HG02588 (cell line): ENCODE data around the gene RHBG.

Experiments
- ATAC-seq: cut with Tn5 transposase; IDR thresholded peaks from one replicate; pipeline ENCODE4 v1.9.1; 2021; ENCODE audit warnings: mild to moderate bottlenecking, moderate library complexity; ENCODE audit not compliant: unreplicated experiment

The RHBG gene

DNA sequence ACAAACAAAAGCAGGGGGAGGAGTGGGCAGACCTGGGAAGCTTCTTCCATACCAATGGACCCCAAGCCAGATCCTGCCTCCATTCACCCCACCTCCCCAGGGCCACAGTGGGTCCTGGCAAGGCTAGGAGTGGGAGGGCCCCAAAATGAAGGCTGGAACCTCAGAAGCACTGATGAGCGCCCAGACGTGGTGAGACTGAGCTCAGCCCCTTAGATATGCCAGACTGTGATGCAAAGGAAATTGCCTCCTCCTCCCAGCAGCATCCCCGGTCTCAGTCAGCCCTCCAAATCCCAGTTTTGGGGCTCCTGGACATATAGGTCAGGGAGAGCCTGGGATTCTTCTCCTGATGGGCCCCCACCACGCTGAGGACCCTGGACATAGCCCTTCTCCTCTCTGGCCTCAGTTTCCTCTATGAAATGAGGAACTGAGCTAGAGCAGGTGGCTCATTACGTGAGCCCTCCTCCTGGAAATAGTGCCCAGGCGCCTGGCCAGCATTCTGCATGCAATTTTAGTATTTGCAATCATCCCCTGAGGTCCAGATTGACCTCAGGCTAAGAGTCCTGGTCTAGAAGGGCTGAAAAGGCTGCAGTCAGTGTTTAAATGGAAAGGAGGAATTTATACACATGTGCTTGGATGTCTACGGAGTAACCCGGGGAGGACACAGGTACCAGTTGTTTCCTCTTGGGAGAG lies 33.5 kb downstream of the RHBG start:
- no peak for ATAC-seq

DNA sequence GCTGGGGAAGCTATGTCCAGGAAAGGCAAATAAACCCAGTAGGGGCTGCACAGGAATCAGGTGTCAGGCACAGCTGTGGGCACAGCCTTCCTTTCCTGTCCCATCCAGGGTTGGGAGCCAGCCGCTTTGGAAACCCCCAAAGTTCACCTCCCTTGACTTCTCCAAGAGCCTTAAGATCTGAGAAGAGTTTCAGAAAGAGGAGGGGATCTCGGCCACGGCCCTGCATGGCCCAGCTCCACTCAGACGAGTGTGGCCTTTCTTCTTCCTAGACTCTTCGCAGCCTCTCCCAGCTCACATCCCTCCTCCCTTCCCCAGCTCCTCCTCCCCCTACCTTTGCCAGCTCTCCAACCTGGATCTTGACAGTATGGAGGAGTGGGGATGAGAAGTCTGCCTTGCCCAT lies 36.7 kb downstream of the RHBG start:
- ATAC-seq = no peak

DNA sequence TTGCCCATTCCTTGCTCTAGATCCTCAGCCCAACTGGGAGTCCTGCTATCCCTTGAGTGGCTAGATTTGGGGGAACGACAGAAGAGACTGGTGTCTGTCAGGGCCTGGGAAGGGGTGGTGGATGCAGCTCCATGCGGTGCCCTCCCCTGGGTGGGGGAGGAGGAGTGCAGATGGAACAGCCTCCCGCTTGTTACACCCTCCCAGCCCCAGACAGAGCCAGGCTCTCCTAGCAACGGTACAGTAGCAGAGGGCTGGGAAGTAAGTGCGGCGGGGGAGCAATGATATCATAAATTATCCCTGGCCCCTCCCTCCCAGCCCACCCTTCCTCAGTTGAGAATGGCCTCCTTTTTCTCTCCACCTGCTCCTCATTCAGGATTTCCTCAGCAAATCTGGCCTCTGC lies 37.2 kb downstream of the RHBG start:
- no peak for ATAC-seq

DNA sequence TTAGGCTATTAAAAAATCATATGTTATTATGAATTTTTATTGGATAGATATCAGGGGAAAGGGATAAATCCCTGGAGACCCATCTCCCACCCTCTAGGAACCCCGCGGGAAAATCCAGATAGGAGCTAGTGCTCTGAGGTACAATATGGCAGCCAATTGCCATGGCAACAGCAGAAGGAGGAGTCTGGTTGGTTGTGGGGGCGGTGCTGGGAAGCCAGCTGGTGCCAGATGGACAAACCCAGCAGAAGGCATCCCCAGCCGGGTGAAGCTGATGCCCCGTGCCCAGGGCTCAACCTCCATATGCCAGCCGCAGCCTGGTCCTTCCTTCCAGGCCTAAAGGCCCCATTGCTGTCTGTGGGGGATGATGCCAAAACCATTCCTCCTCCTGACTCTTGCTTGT lies 38.3 kb downstream of the RHBG start:
- no peak for ATAC-seq

DNA sequence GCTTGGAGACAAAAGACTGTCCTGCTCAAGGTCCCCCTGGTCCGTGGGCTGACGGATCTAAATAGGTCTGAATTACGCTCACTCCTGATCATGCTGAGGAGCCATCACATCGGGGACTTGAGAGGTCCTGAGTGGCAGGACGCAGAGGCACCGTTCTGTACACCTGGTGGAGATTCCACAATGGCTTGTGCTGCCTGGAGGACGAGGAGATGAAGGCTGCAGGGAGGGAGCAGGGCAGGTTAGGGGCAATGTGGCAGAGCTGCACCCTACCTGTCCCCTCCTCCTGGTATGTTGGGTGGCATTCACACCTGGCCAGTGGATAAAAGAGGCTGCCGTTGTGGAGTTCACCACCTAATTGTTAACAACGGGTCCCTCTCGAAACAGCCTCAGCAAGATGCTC lies 38.7 kb downstream of the RHBG start:
- no peak for ATAC-seq

DNA sequence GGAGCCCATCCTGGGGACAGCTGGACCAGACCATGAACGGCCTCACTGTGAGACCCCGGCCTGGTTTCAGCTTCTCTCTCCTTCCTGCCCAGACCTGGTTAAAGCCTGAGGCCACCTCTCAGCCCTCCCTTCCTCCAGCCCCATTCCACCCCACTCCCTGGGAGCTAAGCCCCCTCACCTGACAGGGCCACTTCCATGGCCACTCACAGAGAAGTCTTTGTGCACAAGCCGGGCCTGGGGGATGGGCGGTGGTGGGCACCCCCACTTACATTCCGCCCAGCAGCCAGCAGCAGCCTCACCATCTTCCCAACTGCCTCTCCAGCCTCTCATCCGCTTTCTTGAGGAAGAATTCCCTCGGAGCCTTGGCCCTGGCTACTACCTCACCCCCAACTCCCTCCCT lies 40.4 kb downstream of the RHBG start:
- no peak for ATAC-seq

DNA sequence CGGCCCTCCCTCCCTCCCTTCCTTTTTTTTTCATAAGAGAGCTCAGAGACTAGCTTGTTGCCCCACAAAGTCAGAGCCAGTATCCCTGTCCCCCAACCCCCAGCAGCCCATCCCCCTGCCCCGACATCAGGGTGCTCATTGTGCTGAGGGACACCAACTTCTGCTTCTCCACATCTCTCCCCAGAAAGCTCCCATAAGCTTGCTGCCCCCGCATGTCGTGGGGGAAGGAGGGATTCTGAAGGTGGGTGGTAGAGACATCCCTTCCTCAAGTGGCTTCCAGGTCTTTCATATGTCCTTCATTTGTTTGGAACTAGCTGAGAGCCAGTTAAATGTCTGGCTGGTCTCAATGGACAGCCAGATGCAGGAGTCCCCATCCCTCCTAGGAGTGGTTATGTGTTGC lies 41.2 kb downstream of the RHBG start:
- no peak for ATAC-seq

DNA sequence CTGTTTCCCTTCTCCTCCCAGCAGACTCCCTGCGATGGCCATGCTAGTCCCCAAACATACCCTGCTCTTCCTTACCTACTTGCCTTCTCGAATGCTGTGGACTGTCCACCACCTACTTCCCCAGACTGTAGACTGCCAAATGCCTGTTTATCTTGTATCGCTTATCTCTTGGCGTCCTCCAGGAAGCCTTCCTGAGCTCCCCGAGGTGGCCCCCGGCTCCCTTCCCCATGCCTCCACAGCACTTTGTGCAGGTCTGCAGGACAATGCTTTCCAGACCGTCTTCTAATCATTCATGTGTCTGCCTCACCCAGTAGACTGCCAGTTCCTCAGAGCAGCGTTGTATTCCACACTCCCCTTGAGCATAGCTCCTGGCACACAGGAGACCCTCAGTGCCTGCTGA lies 41.7 kb downstream of the RHBG start:
- ATAC-seq = no peak

DNA sequence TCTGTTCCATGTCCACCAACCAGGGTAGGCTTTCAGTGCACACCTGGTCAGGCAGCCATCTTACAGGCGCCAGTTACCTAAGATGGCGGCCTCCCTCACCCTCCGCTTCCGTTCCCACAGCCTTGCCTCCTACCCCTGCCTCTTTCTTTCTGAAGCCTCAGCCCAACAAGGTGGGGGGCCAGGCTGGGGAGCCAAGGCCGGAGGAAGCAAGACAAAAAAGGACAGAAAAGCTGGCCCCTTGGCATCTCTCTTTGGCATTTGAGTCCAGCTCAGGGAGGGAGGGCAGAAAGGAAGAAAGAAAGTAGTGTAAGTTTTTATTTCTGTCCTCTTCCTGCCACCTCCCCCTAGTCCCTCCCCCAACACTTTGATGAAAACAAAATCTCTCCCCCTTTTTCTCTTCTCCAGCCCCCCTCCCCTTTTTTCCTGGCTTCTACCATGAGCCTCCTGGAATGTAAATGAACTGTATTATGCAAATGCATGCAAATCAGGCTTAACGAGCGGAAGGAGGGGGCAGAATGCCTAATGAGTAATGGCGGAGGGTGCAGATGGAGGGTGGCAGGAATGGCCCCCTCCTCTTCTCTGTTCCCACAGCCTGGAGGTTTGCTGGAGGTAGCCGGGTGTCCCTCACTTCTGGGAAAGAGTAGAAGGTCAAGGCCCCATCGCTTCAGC lies 43.8 kb downstream of the RHBG start:
- no peak for ATAC-seq

DNA sequence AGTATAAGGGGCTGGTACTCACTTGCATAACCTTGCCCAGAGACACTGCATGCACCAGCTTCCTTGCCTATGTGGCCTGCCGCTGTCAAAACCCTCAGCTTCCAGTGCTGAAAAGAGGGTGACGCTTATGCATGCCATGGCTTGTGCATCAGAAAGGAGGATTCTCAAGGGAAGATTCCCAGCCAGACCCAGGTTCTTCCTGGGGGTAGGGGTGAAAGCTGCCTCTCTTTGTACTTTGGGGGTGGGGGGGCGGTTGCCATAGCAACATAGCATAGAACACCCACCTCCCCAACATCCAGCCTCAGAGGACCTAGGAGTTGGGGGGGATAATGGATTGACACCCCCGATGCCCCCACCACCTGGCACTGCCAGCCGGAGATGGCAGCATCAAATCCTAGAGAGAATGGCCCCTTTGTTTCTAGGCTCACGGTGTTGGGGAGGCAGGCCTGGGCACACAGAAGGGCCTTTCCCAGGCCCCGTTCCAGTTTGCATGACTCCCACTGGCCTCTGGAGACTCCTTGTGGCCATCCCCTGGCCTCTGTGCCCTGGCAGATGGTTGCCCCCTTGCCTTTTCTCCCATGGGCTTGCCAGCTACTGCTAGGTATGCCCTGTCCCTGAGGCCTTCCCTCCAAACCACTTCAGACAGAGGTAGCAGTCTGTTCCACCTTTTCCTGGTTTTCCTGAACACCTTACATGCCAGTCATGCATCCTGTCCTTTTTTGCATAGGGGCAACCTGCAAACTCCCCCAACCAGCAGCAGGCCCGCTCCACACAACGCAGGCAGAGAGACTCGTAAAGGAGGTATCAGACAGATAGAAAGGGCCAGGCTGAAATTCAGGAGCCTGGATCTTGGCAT lies 44.6 kb downstream of the RHBG start:
- no peak for ATAC-seq

DNA sequence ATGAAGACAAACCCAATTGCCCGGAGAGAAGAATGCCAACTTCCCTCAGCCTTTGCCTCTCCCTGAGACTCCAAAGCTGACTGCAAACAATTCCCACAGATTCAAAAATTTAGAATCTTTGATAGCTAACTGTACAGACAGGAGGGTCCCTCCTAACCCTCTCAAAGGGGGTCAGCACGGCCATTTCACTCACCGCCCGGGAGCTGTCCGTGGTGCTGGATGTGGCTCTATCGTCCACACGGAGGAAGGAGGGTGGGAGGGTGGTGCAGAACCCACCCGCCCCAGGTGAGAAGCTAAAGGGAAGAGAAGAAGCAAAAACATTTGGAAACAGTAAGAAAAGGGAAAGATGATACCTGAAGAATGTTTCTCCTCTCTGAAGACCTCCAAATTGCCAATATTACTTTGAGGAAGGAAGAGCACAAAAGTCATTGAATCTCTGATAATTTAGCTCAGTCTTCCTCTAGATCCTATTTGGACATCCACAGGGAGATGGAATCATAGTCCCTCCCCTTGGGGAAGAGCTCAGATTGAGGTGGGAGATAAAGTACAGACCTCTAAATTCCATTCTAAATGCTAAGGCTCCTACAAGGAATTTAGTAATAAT lies 45.6 kb downstream of the RHBG start:
- ATAC-seq = no peak

DNA sequence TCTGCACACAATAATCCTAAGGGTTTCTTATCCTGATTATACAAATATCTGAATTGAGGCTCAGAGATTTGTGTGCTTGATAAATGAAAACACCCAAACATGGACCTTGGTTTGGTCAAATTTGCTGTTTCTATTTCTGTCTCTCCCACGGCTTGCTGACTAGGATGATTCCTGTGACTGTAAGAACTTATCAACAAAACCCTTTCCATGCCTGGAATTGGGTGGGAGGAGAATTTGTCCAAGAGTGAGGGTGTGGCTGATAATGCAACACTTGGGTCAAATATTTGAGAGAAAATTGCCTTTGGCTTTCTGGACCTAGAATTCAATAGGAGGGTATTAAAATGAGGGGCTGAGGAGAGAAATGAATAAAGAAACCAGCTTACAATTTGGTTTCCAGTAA lies 48.0 kb downstream of the RHBG start:
- ATAC-seq = no peak

DNA sequence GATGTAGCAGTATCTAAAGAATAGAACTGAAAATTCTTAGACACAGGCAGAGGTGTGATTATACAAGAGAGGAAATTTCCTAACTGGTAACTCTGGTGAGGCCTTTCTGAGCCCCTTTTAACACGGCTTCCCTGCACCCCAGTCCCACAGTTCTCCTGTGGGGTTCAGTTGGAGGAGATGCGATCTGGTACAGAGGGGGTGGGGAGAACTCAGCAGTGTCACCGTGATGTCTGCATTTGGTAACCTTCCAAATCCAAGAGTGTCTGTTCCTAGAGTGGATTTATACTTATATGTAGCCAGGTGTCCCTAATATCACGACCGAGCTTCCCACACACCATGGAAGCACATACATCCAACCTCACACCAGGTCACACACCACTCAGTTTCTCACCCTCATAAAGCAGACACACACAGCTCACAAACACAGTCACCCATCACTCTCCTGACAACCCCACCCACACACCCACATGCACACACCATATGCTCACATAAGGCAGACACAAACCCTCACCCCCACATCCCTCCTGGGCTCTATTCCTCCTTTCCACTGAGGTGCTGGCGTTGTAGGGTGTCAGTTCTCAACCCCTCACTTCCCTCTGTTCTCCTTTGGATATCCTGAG lies 48.5 kb downstream of the RHBG start:
- ATAC-seq = no peak

DNA sequence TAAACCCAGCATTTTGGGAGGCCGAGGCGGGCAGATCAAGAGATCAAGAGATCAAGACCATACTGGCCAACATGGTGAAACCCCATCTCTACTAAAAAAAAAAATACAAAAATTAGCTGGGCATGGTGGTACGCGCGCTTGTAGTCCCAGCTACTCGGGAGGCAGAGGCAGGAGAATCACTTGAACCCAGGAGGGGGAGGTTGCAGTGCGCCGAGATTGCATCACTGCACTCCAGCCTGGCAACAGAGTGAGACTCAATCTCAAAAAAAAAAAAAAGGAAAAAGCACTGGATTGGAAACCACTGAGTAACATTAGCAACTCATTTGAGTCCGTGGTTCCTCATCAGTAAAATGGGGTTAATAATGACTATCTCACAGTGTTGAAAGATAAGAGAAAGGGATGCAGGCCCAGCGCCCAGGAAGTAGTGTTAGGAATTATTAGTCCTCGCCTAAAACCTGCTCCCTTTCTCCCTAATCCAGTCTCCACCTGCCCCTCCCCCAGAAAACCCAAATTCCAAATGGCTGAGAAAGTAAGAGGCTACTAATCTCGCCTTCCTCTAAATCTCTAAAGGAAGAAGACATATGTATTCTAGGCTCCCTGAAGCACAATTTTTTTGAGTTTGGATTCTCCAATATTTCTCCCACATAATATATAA lies 49.5 kb downstream of the RHBG start:
- ATAC-seq = no peak

DNA sequence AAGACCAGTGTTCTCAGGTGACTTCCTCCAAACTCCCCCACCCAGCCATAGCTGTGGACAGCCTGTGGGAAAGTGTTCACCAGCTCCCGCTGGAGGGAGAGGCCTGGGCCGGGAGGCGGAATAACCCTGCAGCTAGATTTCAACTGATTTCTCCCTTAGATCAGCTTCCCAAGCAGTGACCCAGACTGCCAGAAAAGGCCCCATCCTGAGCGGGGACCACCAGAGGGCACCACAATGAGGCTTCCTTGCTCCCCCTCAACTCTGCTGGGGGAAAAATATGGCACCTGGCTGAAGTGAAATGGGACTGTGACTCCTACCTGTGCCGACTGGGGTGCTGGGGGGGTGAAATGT lies 50.8 kb downstream of the RHBG start:
- ATAC-seq = no peak

DNA sequence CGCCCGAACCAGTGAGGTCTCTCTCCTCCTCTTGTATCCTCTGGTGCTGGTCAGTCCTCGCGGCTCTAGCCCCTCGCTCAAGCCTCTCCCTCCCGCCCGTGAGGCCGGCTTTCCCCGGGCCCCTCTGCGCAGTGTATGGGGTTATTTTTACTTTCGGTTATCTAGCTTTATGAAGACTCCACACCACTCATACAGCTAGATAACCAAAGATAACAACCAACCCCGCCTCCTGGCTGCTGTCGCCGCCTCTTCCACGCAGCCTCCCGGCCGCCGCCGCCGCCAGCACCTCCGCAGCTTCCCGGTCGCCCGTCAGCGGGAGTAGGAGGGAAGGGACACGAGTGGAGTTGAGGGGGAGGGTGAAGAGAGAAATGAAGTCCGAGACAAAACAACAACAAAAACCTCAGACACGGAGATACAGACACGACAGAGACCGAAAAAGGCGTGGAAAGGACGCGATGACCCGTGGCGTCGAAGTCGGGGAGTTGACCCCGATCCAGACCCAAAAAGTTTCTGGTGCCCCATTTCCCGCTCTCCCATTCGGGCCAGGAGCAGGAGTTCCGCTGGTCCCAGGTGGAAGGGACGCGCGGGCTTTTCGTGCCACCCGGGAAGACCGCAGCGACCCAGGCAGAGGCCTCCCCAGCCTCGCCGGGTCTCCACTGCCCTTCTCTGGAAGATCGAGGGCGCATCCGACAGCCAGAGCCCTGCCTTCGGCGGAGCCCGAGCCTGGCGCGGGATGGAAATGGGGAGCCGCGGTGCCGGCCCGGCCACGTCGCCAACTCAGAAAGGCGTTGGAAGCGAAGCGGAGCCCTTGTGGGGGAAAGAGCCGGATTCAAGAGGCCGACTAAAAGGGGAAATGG lies 51.4 kb downstream of the RHBG start:
- ATAC-seq = peak; percentile 16

DNA sequence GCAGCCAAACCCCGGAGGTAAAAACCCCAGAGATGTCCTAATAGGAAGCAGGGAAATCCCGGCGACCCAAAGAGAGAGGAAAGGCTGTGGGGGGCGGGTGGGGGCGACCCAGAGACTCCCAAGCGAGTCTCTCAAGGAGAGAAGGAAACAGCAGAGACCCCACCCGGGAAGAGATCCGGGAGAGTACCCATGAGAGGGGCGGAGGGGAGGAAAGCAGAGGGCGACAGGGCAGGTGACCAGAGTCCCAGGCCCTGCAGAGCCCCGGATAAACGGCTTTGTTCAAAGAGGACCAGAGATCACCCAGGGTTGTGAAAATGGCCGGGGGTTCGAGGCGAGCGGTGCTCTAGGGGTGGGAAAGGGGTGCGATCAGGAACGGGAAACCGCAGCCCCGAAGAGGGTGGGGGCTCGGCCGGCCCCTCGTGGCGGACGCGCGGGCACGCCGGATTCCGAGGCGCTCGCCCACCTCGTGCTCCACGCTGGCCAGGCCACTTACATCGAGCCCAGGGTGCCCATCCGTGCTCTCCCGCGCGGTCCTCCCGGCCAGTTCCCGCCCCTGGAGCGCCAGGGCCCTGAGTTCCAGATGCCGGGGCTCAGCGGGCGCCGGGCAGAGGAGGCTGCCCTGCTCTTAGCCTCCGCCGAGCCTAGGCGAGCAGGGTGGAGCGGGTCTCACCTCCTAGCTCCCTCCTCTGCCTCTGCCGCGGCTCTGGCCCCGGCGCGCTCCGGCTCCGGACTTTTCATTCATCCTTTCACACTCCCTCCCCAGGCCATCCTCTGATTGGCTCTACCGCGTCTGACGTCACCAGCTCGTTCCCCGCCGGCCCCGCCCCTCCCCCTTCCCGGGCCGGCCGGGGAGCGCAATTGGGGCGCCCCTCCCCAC lies 52.3 kb downstream of the RHBG start:
- peak; percentile 81 for ATAC-seq

DNA sequence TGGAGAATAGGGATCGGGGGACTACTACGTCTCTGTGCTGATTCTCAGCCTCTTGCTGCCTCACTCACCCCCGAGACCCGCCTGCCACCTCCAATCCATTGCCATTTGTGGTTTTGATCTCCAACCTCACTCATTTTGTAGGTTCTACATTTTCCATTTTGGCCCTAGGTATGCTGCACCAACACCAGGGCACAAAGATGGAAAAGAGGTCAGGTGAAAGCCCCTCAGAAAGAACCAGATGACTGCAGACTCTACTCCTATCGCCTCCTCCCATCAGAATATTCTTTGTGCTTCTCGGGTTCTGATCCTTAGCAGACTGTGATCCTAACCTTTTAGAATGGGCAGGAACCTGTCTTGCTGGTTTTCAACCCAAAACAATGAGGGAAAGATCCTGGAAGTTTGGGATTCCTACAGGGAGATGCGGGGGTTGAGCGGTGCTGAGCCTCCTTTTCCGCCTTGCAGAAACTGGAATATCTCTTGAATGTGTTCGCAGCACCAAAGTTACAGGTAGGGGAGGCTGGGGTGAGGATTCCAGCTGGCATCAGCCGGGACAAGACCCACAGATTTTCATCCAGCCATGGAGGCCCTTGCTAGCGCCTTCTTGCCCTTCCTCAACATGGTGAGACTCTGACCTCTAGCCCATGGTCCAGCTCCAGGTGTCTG lies 53.1 kb downstream of the RHBG start:
- ATAC-seq = no peak
